Measurements from ENCODE around the gene BAD. TPM values are rescaled to one million over a fixed set of nuclear protein-coding genes. Genes with fewer than 3 reads are reported as not detected.

BAD gene
- total and polyA plus RNA-seq, 4 donors = 16.0 to 39.5 (median 30.2) TPM

DNA sequence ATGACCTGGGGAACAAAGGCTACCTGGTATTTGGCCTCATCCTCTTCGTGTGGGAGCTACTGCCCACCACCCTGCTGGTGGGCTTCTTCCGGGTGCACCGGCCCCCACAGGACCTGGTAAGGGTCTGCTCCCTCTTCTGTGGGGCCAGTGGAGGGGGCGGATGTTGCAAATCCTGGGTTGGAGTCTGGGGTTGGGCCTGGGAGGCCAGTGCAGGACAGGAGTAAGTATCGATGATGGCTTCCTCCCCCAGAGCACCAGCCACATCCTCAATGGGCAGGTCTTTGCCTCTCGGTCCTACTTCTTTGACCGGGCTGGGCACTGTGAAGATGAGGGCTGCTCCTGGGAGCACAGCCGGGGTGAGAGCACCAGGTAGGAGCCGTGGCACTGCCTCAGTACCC, 3.9 kb upstream of the BAD start:
- no peaks in the 10 kb centered on the region for H3K36me3 ChIP-seq (ENCODE audit: control insufficient read depth in 4 of 4, insufficient read depth in 3 of 4, low read depth in 1 of 4, low read length in 3 of 4)
- no peak for TF ChIP-seq CTCF (IDR thresholded peaks at IDR 0.05; ENCODE audit: low read depth, low read length, missing input control)
- TF ChIP-seq SP1 (IDR thresholded peaks at IDR 0.05) = no peak
- TF ChIP-seq, protein P1, sequence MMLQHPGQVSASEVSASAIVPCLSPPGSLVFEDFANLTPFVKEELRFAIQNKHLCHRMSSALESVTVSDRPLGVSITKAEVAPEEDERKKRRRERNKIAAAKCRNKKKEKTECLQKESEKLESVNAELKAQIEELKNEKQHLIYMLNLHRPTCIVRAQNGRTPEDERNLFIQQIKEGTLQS (IDR thresholded peaks at IDR 0.05) = no peak
- TF ChIP-seq TAF1 (conservative IDR thresholded peaks at IDR 0.05) = no peak
- TF ChIP-seq GABPA (IDR thresholded peaks at IDR 0.05 in 1 of 2, conservative IDR thresholded peaks at IDR 0.05 in 1 of 2) = no peak
- no peak for TF ChIP-seq HNF4G (IDR thresholded peaks at IDR 0.05)
- TF ChIP-seq FOXA2 (IDR thresholded peaks at IDR 0.05) = no peak
- TF ChIP-seq RXRA (IDR thresholded peaks at IDR 0.05) = no peak
- TF ChIP-seq, protein P2, sequence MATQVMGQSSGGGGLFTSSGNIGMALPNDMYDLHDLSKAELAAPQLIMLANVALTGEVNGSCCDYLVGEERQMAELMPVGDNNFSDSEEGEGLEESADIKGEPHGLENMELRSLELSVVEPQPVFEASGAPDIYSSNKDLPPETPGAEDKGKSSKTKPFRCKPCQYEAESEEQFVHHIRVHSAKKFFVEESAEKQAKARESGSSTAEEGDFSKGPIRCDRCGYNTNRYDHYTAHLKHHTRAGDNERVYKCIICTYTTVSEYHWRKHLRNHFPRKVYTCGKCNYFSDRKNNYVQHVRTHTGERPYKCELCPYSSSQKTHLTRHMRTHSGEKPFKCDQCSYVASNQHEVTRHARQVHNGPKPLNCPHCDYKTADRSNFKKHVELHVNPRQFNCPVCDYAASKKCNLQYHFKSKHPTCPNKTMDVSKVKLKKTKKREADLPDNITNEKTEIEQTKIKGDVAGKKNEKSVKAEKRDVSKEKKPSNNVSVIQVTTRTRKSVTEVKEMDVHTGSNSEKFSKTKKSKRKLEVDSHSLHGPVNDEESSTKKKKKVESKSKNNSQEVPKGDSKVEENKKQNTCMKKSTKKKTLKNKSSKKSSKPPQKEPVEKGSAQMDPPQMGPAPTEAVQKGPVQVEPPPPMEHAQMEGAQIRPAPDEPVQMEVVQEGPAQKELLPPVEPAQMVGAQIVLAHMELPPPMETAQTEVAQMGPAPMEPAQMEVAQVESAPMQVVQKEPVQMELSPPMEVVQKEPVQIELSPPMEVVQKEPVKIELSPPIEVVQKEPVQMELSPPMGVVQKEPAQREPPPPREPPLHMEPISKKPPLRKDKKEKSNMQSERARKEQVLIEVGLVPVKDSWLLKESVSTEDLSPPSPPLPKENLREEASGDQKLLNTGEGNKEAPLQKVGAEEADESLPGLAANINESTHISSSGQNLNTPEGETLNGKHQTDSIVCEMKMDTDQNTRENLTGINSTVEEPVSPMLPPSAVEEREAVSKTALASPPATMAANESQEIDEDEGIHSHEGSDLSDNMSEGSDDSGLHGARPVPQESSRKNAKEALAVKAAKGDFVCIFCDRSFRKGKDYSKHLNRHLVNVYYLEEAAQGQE (IDR thresholded peaks at IDR 0.05) = no peak
- TF ChIP-seq JUND (IDR thresholded peaks at IDR 0.05) = no peak
- no peak for DNase-seq (ENCODE audit: low spot score)
- WGBS = 96% methylated on average over 9 of the region's 9 CpGs
- no peaks in the 10 kb centered on the region for H3K9me3 ChIP-seq (ENCODE audit: control insufficient read depth in 4 of 4, low read length in 3 of 4)
- H3K27ac ChIP-seq (ENCODE audit: low read depth in 1 of 2, low read length in 2 of 2) = no peak overlapping the region
- H3K27me3 ChIP-seq (ENCODE audit: control insufficient read depth in 4 of 4, insufficient read depth in 4 of 4, low read length in 3 of 4) = peaks cover 0 to 4% (median 2%) of the 10 kb centered on the region in 4 donors
- no peak overlapping the region for H3K9ac ChIP-seq (ENCODE audit: low read depth in 1 of 2, low read length in 2 of 2)
- H3K4me3 ChIP-seq (ENCODE audit: low read depth in 1 of 3, low read length in 3 of 3) = no peak overlapping the region
- H3K4me1 ChIP-seq (ENCODE audit: control insufficient read depth in 4 of 4, insufficient read depth in 4 of 4, low read length in 3 of 4) = peaks cover 14 to 46% (median 22%) of the 10 kb centered on the region in 4 donors

DNA sequence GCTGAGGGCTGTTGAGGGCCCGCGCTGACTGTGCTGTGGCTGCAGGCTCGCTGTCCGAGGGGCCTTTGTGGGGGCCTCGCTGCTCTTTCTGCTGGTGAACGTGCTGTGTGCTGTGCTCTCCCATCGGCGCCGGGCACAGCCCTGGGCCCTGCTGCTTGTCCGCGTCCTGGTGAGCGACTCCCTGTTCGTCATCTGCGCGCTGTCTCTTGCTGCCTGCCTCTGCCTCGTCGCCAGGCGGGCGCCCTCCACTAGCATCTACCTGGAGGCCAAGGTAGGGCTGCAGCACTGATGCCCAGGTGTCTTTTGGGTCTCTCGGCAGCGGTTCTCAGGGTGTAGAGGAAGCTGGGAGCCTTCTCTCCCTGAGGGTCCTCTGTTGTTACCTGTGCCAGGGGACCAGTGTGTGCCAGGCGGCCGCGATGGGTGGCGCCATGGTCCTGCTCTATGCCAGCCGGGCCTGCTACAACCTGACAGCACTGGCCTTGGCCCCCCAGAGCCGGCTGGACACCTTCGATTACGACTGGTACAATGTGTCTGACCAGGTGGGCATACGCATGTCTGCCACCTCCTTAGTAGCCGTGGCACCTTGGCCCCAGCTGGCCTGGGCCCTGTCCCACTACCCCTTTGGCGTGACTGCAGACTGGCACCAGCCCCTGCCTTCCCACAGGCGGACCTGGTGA, 3.3 kb upstream of the BAD start:
- no peaks in the 10 kb centered on the region for H3K36me3 ChIP-seq (ENCODE audit: control insufficient read depth in 4 of 4, insufficient read depth in 3 of 4, low read depth in 1 of 4, low read length in 3 of 4)
- peaks cover 14 to 51% (median 25%) of the 10 kb centered on the region in 4 donors for H3K4me1 ChIP-seq (ENCODE audit: control insufficient read depth in 4 of 4, insufficient read depth in 4 of 4, low read length in 3 of 4)
- H3K9me3 ChIP-seq (ENCODE audit: control insufficient read depth in 4 of 4, low read length in 3 of 4) = no peaks in the 10 kb centered on the region
- 96% methylated on average over 33 of the region's 33 CpGs for WGBS
- H3K9ac ChIP-seq (ENCODE audit: low read depth in 1 of 2, low read length in 2 of 2) = no peak overlapping the region
- no peak overlapping the region for H3K27ac ChIP-seq (ENCODE audit: low read depth in 1 of 2, low read length in 2 of 2)
- H3K27me3 ChIP-seq (ENCODE audit: control insufficient read depth in 4 of 4, insufficient read depth in 4 of 4, low read length in 3 of 4) = peaks cover 0 to 4% (median under 1%) of the 10 kb centered on the region in 4 donors
- no peak for DNase-seq (ENCODE audit: low spot score)
- no peak overlapping the region for H3K4me3 ChIP-seq (ENCODE audit: low read depth in 1 of 3, low read length in 3 of 3)
- TF ChIP-seq FOXA2 (IDR thresholded peaks at IDR 0.05) = no peak
- no peak for TF ChIP-seq YY1 (IDR thresholded peaks at IDR 0.05)
- TF ChIP-seq, protein P3, sequence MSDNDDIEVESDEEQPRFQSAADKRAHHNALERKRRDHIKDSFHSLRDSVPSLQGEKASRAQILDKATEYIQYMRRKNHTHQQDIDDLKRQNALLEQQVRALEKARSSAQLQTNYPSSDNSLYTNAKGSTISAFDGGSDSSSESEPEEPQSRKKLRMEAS (IDR thresholded peaks at IDR 0.05) = no peak
- no peak for TF ChIP-seq CTCF (IDR thresholded peaks at IDR 0.05; ENCODE audit: low read depth, low read length, missing input control)
- no peak for TF ChIP-seq HNF4A (conservative IDR thresholded peaks at IDR 0.05)
- TF ChIP-seq, protein P1 (IDR thresholded peaks at IDR 0.05) = no peak
- TF ChIP-seq, protein P2 (IDR thresholded peaks at IDR 0.05) = no peak
- no peak for TF ChIP-seq GABPA (IDR thresholded peaks at IDR 0.05 in 1 of 2, conservative IDR thresholded peaks at IDR 0.05 in 1 of 2)
- TF ChIP-seq ZBTB33 (IDR thresholded peaks at IDR 0.05) = no peak
- no peak for TF ChIP-seq NR2F2 (IDR thresholded peaks at IDR 0.05)
- TF ChIP-seq EGR1 (IDR thresholded peaks at IDR 0.05; ENCODE audit: low read depth in 2 of 2) = no peak
- no peak for TF ChIP-seq JUND (IDR thresholded peaks at IDR 0.05)
